HG03442 (cell line): ENCODE data around the gene GLO1.

ENCODE experiments used
- ATAC-seq: cut with Tn5 transposase; IDR thresholded peaks from one replicate; pipeline ENCODE4 v1.9.1; 2021; ENCODE audit warnings: mild to moderate bottlenecking, moderate library complexity; ENCODE audit not compliant: unreplicated experiment

Gene GLO1

GRCh38 chr6:38673397-38674165, 29.4 kb downstream of the GLO1 start:
- no peak for ATAC-seq

DNA sequence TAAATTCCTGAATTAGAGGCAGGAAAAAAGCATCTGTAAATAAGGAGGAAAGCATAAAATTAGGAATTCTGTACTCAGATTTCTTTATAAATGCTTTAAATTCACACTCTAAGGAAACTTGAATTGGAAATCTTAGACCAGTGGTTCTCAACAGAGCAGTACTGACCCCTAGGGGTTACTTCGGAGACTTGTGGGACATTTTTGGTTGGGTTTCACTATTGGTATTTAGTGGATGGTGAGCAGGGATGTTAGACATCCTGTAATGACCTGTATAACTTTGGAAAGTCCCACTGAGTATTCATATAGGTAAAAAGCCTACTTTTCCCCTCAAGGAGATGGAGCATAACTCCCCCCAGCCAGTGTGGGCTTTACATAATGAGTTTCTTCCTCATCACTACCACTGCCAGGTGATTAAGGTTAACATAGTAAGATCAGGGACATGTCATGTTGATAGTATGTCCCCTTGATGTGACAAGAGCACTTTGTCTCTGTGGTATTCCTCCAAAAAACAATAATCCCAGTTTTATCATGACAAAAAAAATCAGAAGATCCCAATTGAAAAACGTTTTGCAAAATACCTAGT, 31.0 kb downstream of the GLO1 start:
- ATAC-seq = no peak

DNA sequence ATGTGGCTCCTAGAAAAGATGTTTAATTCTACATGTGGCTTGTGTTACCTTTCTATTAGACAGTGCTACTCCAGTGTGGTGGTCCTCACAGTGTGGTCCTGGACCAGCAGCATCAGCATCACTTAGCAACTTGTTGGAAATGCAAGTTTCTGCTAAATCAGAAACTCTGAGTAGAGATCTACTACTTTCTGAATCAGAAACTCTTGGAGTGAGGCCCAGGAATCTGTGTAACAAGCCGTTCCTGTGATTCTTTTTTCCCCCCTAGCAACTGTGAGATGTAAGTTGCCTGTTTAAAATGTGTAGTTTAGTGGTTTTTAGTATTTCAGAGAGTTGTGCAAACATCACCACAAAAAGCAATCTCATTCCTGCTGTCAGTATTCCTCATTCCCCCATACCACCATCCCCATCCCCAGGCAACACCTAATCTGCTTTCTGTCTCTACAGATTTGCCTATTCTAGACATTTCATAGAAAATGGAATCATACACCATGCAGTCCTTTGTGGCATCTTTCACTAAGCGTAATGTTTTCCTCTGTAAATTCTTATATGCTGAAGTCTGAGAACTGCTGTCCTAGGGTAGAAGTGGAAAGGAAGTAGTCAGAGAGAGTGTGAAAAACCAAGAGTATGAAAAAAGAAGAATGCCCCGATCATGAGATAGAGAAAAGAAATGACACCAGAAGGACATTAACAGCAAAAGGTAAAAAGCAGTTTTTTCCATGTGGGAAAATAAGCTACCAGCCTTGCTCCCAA, 44.4 kb downstream of the GLO1 start:
- ATAC-seq = no peak

GRCh38 chr6:38656896-38657295, 46.0 kb downstream of the GLO1 start:
- no peak for ATAC-seq

GRCh38 chr6:38654263-38654662, 48.7 kb downstream of the GLO1 start:
- no peak for ATAC-seq

- ATAC-seq = no peak
These were observed 51.7 kb downstream of the GLO1 start for GRCh38 chr6:38651121-38651784.

GRCh38 chr6:38650207-38650752, 52.7 kb downstream of the GLO1 start:
- no peak for ATAC-seq

- ATAC-seq = no peak
These were observed 53.2 kb downstream of the GLO1 start for GRCh38 chr6:38649744-38650143.

DNA sequence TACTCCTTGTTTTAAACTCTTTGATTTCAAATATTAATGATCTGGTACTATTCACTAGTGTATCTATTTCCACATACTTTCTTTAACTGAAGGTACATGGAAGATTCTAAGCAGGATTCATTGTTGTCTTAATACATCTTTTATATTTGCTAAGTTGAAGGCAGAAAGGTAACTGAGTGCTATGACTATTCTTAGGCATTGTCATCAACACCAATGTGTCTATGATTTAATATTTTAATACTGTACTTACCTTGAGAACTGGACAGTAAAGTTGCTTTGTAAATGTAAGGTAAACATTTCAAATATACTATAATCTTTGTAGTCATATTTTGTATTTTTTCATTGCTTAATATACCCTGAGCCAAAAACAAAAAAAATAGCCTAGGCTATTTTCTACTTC, 54.3 kb downstream of the GLO1 start:
- ATAC-seq = no peak

DNA sequence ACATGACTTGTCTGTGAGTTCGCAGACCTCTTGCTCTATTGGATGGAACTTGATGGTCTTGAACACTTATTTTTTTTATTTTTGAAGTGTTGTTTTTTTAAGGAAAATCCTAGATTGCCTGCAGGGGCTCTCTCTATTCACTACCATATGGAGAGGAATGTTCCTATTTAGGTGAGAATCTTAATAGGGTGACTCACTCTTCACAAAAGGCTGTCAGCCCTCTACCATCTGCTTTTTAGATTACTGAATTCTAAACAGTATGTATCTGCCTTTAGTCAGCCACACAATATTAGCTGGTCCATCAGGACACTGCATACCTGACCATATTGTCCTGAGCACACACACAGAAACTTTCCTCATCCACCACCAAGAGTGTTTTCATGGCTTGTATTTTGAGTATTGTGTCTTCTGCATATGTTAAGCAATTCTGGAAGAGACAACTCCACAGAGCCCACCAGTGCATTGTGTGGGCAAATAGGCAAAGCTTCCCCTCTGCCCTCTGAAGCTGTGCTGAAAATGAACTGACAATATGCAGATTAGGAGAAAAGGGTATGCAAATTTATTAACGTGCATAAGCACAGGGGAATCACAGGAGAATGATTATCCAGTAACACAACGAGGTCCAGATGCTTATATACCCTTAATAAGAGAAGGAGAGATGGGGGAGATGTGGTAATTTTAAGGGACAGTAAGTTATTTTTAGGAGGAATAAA, 56.6 kb downstream of the GLO1 start:
- no peak for ATAC-seq

GRCh38 chr6:38644951-38645350, 58.0 kb downstream of the GLO1 start:
- ATAC-seq = no peak

DNA sequence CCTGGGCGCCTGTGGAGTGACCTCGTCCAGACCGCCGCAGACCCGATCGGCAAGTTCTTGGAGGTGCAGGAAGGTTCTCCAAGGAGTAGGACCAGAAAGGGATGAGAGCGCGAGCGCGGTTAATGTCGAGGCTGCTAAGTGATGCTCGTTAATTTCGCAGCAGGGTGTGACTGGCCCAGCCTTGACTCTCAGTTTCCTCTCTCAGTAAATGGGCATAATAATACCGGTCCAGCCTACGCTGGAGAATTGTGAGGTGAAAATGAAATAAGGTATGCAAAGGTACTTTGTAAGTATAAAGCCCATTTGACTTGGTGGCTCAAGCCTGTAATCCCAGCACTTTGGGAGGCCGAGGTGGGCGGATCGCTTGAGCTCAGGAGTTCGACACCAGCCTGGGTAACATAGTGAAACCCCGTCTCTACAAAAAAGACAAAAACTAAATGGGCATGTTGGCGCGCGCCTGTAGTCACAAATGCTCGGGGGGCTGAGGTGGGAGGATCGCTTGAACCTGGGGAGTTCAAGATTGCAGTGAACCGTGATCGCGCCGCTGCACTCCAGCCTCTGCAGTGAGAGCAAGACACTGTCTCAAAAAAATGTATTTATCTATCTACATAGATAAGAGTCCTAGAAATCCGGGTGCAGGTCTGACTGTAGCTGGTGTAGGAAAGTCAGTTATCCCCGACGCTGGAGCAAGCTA, 62.6 kb downstream of the GLO1 start:
- peak; percentile 9 for ATAC-seq

DNA sequence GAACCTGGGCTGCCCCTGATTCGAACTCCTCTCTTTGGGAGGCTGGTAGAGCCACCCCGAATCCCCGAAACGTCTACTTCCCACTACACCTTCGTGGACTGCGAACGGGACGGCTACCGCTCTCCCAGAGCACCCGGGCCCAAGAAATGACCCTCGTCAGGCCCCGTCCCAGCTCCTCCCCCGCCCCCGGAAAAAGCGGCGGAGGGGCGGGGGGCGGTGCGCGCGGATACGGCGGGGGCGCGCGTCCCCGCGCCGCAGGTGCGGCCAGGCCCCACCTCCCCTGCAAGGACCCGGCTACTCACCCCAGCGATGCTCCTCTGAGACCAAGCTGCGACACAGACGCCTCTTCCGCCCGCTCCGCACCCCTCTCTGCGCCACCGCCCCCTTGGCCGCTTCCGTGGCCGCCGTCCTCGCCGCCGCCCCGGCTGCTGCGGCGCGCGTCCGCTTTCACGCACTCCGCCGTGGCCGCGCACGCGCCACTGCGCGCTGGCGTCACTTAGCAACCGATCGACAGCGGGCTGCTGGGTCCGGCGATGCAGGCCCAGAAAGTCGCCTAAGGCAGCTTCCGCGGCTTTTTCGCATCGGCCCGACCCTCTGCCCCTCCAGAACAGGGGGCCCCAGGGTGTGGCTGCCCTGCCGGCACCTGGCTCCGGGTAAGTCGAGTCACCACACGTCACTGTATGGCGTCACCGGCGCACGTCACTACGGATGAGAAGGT, 63.3 kb downstream of the GLO1 start, which contains the start of gene BTBD9:
Gene BTBD9 (minus strand): TSS at position 432 of the 718 bp plus-strand sequence.
- peak; percentile 75 for ATAC-seq

- ATAC-seq = peak; percentile 28
These were observed 63.9 kb downstream of the GLO1 start for GRCh38 chr6:38638941-38639497.

DNA sequence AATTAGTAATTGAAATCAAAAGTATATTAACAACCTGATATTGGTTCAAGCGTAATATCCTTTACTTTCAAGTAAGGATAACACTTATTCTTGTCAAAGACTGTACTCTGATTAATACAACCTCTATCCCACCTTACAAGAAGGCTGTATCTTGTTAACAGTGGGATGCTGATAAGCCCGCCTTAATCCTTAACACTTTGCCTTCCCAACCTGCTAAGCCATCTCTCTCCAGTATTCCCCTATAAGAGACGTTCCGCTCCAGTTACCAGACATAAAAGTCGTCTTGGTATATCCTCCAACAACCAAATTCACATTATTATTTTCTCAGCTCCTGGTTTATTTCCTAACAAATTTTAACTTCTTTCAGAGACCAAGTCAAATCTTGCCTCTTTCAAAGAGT, 65.2 kb downstream of the GLO1 start:
- no peak for ATAC-seq

DNA sequence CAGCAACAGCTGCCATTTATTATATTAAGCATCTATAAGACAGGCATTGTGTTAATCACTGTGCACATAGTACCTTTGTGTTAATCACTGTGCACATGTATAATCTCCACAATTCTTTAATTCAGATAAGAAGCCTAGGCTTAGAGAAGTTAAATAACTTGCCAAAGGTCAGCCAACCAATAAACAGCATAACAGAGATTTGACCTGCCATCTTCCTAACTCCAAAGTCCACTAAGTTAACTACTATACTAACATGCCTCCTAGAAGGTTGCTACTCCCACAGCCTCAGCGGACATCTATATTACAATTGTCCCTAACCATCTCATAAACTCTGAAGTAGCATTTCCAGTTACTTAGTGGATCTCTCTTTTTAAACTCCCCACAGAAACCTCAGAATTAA, 66.9 kb downstream of the GLO1 start:
- no peak for ATAC-seq

- ATAC-seq = no peak
These were observed 68.4 kb downstream of the GLO1 start for GRCh38 chr6:38634518-38634917.

DNA sequence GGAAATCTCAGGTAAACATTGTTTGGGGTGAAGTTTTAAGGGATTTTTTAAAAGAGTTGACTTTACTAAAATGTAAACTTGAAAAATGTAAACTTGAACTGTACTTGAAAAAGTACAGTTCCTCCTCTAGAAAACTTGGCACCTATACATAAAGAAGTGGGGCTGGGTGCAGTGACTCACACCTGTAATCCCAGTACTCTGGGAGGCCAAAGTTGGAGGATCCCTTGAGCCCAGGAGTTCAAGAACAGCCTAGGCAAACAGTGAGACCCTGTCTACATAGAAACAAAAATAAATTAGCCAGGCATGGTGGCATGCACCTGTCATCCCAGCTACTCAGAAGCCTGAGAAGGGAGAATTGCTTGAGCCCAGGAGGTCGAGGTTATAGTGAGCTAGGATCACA, 70.5 kb downstream of the GLO1 start:
- ATAC-seq = no peak
